GM15510 (cell line): ENCODE data around the gene MRC2.

Experiments used
- POLR2A ChIP-seq: IDR thresholded peaks from 3 replicates; pipeline ENCODE4 v1.6.1; 2011; ENCODE audit warnings: borderline replicate concordance; ENCODE audit not compliant: insufficient read length; ENCODE audit errors: extremely low read depth

The MRC2 gene

DNA sequence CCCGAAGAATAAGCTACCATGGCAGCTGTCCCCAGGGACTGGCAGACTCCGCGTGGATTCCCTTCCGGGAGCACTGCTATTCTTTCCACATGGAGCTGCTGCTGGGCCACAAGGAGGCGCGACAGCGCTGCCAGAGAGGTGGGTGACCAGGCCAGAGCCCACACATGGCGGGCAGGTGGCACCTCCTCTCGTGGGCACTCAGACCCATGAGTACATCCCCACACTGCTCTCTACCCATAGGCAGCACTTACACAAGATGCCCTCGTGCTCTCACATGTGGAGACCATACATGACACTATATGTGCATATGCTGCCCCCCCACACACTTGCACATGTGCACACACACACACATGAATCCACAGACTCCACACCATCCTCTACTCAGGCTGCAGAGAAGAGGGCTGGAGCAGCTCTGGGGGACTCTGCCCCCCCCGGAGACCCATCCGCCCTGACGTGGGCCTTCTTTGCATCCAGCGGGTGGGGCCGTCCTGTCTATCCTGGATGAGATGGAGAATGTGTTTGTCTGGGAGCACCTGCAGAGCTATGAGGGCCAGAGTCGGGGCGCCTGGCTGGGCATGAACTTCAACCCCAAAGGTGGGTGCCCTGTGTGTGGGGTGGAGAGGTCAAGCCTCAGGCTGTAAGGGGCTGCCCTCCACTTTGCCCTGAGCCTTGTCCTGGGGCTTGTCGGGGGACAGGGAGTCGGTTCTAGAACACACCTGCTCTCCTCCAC, 62.9 kb downstream of the MRC2 start:
- no peak for TF ChIP-seq POLR2A

DNA sequence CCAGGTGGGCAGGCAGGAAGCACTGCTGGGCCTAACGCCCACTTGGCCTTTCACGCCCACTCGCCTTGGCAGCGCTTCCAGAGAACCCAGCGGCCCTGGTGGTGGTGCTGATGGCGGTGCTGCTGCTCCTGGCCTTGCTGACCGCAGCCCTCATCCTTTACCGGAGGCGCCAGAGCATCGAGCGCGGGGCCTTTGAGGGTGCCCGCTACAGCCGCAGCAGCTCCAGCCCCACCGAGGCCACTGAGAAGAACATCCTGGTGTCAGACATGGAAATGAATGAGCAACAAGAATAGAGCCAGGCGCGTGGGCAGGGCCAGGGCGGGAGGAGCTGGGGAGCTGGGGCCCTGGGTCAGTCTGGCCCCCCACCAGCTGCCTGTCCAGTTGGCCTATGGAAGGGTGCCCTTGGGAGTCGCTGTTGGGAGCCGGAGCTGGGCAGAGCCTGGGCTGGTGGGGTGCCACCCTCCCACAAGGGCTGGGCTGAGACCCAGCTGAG, 64.7 kb downstream of the MRC2 start:
- TF ChIP-seq POLR2A = no peak

DNA sequence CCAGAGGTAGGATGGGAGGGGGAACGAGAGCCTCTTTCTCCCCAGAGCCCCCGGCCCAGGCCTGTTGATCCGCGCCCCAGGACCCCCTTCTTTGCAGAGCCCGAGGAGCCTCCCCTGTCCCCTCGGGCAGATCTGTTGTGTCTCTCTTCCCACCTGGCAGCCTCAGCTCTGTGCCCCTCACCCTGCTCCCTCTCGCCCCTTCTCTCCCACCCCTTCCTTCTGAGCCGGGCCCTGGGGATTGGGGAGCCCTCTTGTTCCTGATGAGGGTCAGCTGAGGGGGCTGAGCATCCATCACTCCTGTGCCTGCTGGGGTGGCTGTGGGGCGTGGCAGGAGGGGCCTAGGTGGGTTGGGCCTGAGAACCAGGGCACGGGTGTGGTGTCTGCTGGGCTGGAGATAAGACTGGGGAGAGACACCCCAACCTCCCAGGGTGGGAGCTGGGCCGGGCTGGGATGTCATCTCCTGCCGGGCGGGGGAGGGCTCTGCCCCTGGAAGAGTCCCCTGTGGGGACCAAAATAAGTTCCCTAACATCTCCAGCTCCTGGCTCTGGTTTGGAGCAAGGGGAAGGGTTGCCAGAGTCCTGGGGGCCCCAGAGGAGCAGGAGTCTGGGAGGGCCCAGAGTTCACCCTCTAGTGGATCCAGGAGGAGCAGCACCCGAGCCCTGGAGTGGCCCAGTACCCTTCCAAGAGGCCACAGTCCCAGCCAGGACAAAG, 65.4 kb downstream of the MRC2 start:
- no peak for TF ChIP-seq POLR2A

DNA sequence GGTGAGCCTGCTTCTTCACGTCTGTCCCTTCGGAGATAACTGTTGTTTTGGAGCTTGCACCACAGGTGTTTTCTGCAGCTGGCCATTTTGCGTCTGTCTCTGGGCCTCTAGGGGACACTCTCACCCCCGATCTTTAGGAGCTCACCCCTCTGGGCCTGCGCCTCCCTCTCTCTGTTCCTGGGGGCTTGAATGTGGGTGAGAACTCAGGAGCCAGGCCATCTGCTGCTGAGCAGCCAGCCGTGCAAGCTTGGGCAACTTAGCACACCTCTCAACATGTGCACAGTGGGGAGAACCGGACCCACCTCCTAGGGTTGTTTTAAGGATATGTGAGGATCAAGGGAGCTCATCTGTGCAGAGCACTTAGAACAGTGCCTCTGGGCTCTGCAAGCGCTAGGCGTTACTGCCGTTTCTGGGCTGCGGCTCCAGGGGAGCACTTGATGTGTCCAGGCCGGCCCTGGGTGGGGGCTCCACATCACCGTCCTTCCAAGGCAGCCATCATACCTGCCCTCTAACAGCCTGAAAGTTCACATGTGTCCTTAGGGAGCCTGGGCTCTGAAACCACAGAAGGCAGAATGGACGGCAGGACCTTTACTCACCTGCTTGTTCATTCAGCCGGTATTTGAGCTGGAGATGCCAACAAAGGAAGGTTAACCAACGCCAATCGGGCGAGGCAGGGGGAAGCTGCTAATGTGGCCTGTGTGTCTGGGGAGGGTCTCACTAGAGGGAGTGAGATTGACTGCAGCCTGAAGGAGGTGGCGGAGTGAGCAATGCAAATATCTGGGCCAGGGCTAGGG, 66.3 kb downstream of the MRC2 start:
- no peak for TF ChIP-seq POLR2A

DNA sequence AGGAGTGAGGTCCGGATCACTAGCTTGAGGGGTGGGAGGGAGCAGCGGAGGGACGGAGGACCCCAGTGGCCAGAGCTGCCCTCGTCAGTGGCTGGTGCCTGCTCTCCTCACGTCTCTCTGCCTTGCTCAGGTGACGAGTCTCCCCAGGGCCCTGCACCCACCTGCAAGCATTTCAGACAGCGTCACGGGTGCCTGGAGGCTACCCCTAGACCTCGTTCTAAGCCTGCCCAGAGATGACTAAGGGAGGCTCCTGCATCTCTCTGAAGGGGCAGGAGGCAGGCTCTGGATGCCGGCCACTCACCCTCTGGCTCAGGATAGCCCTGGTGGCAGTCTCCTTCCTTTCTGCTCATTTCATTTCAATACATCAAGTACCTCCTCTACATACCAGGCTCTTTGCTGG, 68.8 kb downstream of the MRC2 start:
- TF ChIP-seq POLR2A = no peak

DNA sequence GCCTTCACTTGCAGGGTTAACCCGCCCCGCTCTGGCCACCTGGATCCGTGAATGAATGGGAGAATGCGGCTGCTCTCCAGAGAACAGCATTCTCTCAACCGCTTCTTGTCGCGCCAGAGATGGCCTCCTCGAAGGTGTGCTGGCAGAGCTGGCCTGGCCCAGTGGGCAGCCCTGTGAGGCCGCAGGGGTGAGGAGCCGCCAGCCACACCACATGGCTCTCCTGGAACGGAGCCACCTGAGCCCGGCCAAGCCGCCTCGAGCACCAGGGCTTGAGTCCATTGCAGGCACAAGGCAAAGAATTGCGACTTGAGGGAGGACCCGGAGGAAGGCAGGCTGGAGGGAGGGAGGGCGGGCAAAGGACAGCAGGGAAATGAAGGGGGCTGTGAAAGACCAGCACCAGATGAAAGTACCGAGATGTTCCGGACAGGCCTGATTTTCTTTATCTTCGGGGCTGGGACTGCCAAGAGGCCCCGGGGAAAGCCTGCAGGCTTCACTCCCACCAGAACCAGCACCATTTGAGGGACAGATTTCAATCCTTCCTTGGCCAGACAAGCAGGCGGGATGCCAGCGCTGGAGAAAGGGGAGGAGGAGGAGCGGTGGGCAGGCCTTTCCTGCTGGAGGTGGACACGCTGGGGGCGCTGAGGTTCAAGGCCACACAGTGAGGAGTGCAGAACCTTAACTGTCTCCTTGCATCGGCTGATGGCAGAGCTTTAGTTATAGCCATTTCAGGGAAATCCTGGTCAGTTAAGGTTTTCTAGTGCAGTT, 69.4 kb downstream of the MRC2 start:
- no peak for TF ChIP-seq POLR2A

DNA sequence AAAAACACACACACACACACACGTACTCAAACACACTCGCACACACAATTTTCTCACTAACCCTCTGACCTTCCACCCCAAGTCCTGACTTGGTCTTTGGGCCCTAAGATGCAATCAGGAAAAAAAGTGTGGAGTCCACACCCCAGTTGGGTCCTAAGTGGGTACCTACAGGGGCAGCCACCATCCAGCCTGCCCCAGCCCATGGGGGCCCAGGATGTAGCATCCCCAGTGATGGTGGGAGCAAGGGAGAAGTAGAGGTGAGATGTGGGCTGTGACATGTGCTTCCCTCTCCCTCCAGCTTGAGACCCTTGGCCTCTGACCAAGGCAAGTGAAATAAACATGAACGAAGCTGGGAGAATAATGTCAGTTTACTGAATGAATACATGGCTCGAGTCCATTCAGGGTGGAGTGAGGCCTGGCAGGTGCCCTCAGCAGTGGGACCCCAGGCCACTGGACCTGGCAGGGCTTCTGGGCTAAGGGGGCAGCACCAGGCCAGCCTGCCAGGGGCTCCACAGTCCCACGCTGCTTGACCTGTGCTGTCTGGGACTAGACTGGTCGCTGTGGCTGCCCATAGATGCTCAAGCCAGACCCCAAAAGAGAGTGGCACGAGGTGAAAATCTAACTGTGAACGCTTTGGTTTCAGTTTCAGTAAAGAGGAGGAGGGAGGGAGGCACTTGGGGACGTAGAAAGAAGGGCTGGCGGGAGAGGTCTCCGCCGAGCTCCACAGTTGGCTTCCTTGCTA, 73.7 kb downstream of the MRC2 start:
- no peak for TF ChIP-seq POLR2A

DNA sequence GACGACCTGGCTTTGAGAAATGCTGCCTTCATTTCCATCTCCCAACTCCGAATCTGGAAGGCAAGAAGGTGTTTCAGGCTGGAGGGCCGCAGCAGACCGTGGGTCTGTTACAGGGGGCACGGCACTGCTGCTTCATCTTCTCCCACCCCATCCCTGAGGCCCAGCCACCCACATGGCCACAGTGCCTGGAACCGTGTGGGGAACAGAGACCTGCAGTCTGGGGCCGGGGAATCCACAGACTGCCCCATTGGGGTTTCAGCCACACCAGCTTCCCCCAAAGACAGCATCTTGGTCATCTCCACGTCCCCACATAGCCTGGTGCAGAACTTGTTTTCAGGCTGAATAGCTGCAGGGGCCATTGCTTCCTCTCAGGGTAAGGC, 74.2 kb downstream of the MRC2 start:
- no peak for TF ChIP-seq POLR2A

DNA sequence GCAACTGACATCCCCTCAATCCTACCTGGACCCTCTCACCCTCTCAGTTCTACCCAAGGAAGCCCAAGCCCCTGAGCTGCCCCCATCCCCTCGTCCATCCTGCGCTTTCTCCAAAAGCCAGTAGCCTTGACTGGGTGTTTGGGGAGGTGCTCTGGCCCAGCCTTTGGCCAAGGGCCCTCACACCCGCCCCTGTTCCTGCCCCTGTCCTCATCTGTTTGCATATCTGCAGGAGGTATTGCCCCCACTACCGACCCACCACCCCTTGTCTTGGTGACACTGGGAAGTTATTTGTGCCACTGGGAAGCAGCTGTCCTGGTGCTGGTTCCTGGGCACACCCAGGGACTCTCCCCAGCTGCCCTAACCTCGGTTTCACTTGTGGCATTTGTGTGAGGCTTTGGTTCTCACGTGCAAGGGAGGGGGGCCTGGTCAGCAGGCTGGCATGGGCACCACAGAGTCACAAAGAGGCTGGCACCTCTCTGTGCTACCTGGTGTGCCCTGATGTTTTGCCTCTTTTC, 75.3 kb downstream of the MRC2 start:
- no peak for TF ChIP-seq POLR2A

DNA sequence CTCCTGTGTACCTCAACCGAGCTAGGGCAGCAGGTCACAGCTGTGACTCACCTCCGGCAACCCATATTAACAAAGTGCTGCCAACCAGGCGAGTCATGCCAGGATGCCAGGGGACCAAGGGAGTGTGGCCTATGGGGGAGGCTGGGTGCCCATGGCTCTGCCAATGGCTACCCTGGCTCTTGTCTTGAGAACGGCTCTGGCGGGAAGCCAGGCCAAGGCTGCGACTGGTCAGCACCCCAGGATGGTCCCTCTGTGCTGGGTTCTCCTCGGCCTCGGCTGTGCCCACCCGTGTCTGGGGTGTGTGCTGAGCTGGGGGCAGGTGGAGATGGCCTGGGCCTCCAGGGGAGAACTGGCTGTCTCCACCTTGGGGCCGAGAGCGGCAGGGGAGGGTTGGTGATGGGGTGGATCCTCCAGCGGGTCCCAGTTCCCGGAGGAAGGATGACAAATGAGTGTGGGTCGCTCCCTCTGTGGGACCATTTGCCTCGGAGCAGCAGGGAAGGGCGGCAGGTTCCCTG, 75.8 kb downstream of the MRC2 start:
- TF ChIP-seq POLR2A = no peak

DNA sequence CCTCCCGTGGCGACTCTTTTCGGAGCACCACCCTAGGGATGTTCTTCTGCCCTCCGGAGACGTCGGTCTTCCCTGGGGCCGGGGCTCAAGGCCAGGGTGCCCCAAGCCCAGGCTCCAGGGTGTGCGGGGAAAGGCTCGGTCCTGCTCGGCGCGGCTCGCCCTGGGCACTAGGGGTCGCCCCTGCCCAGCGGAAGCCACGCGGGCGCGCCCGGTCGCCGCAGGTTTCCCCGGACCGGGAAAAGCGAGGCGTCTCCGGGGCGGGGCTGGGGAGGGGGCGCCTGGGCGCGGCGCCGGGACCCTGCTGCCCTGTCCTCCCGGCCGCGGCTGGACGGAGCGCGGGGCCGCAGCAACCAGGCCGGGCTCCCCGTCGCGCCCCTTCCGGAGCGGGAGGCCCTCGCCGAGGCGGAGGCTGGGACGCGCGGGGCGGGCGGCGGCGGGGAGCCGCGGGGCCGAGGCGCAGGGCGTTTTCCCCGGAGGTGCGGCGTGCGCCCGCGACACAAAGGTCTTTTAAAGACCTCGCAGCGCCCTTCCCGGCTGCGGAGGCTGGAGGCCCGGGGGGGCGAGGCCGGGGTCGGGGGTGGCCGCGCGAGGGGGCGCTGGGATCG, 76.4 kb downstream of the MRC2 start:
- no peak for TF ChIP-seq POLR2A

DNA sequence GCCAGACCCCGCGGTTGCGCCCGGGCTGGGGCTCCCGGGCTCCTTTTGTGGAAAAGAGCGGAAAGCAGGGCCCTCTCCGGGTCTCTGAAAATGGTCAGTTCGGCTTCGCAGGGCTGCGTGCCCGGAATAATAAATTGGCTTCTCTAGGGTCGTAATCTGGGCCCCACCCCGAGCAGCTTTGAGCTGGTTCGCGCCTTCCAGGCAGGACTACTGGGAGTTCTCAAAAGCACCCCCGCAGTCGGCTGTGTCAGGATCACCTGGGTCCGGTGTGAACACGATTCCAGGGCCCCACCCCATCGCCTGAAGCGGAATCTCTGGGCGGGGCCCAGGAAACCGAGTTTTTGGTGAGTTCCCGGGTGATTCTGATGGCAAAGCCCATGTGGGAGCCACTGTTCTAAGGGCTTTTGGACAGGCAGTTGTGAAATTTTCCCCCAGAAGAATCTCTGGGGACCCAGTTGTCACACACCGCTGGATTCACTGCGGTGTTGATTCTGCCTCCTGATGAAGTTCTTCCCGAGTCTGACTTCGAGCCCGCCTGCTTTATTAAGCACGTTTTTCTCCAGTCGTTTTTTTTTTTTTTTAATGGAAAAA, 77.0 kb downstream of the MRC2 start:
- TF ChIP-seq POLR2A = no peak
